ENCODE measurements around the gene WDTC1. TPM values are rescaled to one million over a fixed set of nuclear protein-coding genes. Genes with fewer than 3 reads are reported as not detected.

WDTC1 gene
- polyA plus RNA-seq, 1 donor (not counting 4 experiments of a cell fraction or from before 2014, with no cell fraction given), result 5.1 TPM

GRCh38 chr1:27341525-27342252 lies 107.3 kb downstream of the WDTC1 start, which contains the start of gene SYTL1:
TSS of gene SYTL1 (plus strand) at chr1:27342022. CDS start at chr1:27345335, 3,313 bp downstream.
- H3K9ac ChIP-seq (ENCODE audit: control insufficient read depth, extremely low read depth, insufficient read depth, low read length), result peak within 1 kb of the TSS; percentile 77
- peak within 1 kb of the TSS; percentile 97 for H3K4me2 ChIP-seq (ENCODE audit: control insufficient read depth, extremely low read depth, insufficient read depth, low read depth, low read length)
- H3K4me1 ChIP-seq (ENCODE audit: control insufficient read depth, extremely low read depth, insufficient read depth, low read length), result peaks cover 28% of the 10 kb centered on the region
- peak within 1 kb of the TSS; percentile 87 for H3K27ac ChIP-seq (ENCODE audit: control insufficient read depth, insufficient read depth, low read length)
- no peak within 1 kb of the TSS for H2AFZ ChIP-seq (ENCODE audit: control insufficient read depth, low read length)
- H3K36me3 ChIP-seq (ENCODE audit: control insufficient read depth in 2 of 2, extremely low read depth in 1 of 2, insufficient read depth in 2 of 2, low read length in 2 of 2), result peaks cover 4 to 11% of the 10 kb centered on the region in 2 experiments
- DNase-seq (ENCODE audit: low read depth, low spot score), result no peak
- no peaks in the 10 kb centered on the region for H4K20me1 ChIP-seq (ENCODE audit: control insufficient read depth, extremely low read depth, insufficient read depth, low read length)
- H3K4me3 ChIP-seq (ENCODE audit: control insufficient read depth in 2 of 3, extremely low read depth in 1 of 3, insufficient read depth in 2 of 3, low read depth in 1 of 3, low read length in 3 of 3), result peak within 1 kb of the TSS; percentile 62 to 89 (median 66)
- H3K27me3 ChIP-seq (ENCODE audit: control insufficient read depth, extremely low read depth, insufficient read depth, low read length), result no peaks in the 10 kb centered on the region
- dilution Hi-C loops (cut with MboI; ENCODE audit: extremely low pct_ligation_motif_present, low sequenced_read_pairs), result no loop called here
- no peak for TF ChIP-seq EZH2 (IDR thresholded peaks at IDR 0.05; ENCODE audit: low read length)
- peak in 1 of 3 experiments; percentile 15 for TF ChIP-seq CTCF (optimal IDR thresholded peaks at IDR 0.05 in 1 of 3, IDR thresholded peaks at IDR 0.05 in 1 of 3, conservative IDR thresholded peaks at IDR 0.05 in 1 of 3; ENCODE audit: extremely low read depth in 1 of 3, insufficient read depth in 2 of 3, low read length in 3 of 3)
- peaks cover 10% of the 10 kb centered on the region for H3K79me2 ChIP-seq (ENCODE audit: control insufficient read depth, insufficient read depth, low read length)
- peak; percentile 32 for FAIRE-seq
- H3K9me3 ChIP-seq (ENCODE audit: control insufficient read depth, low read depth, low read length), result no peaks in the 10 kb centered on the region
- H3K9me1 ChIP-seq (ENCODE audit: control insufficient read depth, extremely low read depth, insufficient read depth, low read length), result no peaks in the 10 kb centered on the region

- Histone ChIP-seq H3K36me3 (ENCODE audit: control insufficient read depth in 2 of 2, extremely low read depth in 1 of 2, insufficient read depth in 2 of 2, low read length in 2 of 2) (peaks cover 4 to 9% of the 10 kb centered on the region in 2 experiments), H3K4me3 (ENCODE audit: control insufficient read depth in 2 of 3, extremely low read depth in 1 of 3, insufficient read depth in 2 of 3, low read depth in 1 of 3, low read length in 3 of 3) (peak overlapping the region; percentile 62 to 89 (median 66)), H3K79me2 (ENCODE audit: control insufficient read depth, insufficient read depth, low read length) (peaks cover 10% of the 10 kb centered on the region), H2AFZ (ENCODE audit: control insufficient read depth, low read length) (no peak overlapping the region), H3K4me2 (ENCODE audit: control insufficient read depth, extremely low read depth, insufficient read depth, low read depth, low read length) (peak overlapping the region; percentile 97), H4K20me1 (ENCODE audit: control insufficient read depth, extremely low read depth, insufficient read depth, low read length) (no peaks in the 10 kb centered on the region), H3K4me1 (ENCODE audit: control insufficient read depth, extremely low read depth, insufficient read depth, low read length) (peaks cover 32% of the 10 kb centered on the region), H3K9me3 (ENCODE audit: control insufficient read depth, low read depth, low read length) (no peaks in the 10 kb centered on the region), H3K9me1 (ENCODE audit: control insufficient read depth, extremely low read depth, insufficient read depth, low read length) (no peaks in the 10 kb centered on the region), H3K27ac (ENCODE audit: control insufficient read depth, insufficient read depth, low read length) (peak overlapping the region; percentile 87), H3K27me3 (ENCODE audit: control insufficient read depth, extremely low read depth, insufficient read depth, low read length) (no peaks in the 10 kb centered on the region), H3K9ac (ENCODE audit: control insufficient read depth, extremely low read depth, insufficient read depth, low read length) (peak overlapping the region; percentile 77)
- FAIRE-seq (no peak), DNase-seq (ENCODE audit: low read depth, low spot score) (no peak)
- TF ChIP-seq EZH2 (IDR thresholded peaks at IDR 0.05; ENCODE audit: low read length), result no peak
- dilution Hi-C loops (cut with MboI; ENCODE audit: extremely low pct_ligation_motif_present, low sequenced_read_pairs), result no loop called here
Measured at GRCh38 chr1:27342391-27342777, 108.0 kb downstream of the WDTC1 start.
